Mucosa of rectum (tissue), 2 donors: ENCODE data around the gene ACE2.

Experiments used
- H3K27ac ChIP-seq, 2 donors: one replicate each; pipeline ENCODE4 v1.7.0; 2013; ENCODE audit warnings: inconsistent platforms in 2 of 2, low read depth in 2 of 2, low read length in 2 of 2
- H3K27me3 ChIP-seq, 2 donors: one replicate each; pipeline ENCODE4 v1.7.0; 2013; ENCODE audit warnings: low read length in 2 of 2; ENCODE audit not compliant: control insufficient read depth in 2 of 2, insufficient read depth in 2 of 2
- H3K36me3 ChIP-seq, 2 donors: one replicate each; pipeline ENCODE4 v1.7.0; 2013; ENCODE audit warnings: low read length in 2 of 2; ENCODE audit not compliant: control insufficient read depth in 2 of 2, insufficient read depth in 2 of 2
- H3K4me1 ChIP-seq, 2 donors: one replicate each; pipeline ENCODE4 v1.7.0; 2013; ENCODE audit warnings: low read length in 2 of 2, mild to moderate bottlenecking in 1 of 2; ENCODE audit not compliant: control insufficient read depth in 2 of 2, insufficient read depth in 2 of 2
- H3K4me3 ChIP-seq, 2 donors: one replicate each; pipeline ENCODE4 v1.7.0; 2013; ENCODE audit warnings: low read length in 2 of 2
- H3K9ac ChIP-seq, 2 donors: one replicate each; pipeline ENCODE4 v1.7.0; 2013; ENCODE audit warnings: low read length in 2 of 2, low read depth in 1 of 2, mild to moderate bottlenecking in 1 of 2
- H3K9me3 ChIP-seq, 2 donors: one replicate each; pipeline ENCODE4 v1.7.0; 2013; ENCODE audit warnings: low read length in 2 of 2; ENCODE audit not compliant: control insufficient read depth in 2 of 2
- donor health status: healthy.
- donor health status: Normal muscosa, but diverticular disease.

Gene ACE2

GRCh38 chrX:15515931-15516330 is 84.8 kb downstream of the ACE2 start:
- no peaks in the 10 kb centered on the region for H3K36me3 ChIP-seq
- no peak overlapping the region for H3K27ac ChIP-seq
- no peaks in the 10 kb centered on the region for H3K9me3 ChIP-seq
- no peak overlapping the region for H3K4me3 ChIP-seq
- peaks cover 7 to 9% of the 10 kb centered on the region in 2 donors for H3K27me3 ChIP-seq
- no peak overlapping the region for H3K9ac ChIP-seq
- no peaks in the 10 kb centered on the region for H3K4me1 ChIP-seq

- Histone ChIP-seq H3K27me3 (peaks cover 7 to 8% of the 10 kb centered on the region in 2 donors), H3K4me1 (no peaks in the 10 kb centered on the region), H3K36me3 (no peaks in the 10 kb centered on the region), H3K27ac (no peak overlapping the region), H3K4me3 (no peak overlapping the region), H3K9me3 (no peaks in the 10 kb centered on the region), H3K9ac (no peak overlapping the region)
Measured at GRCh38 chrX:15514279-15514678, 86.5 kb downstream of the ACE2 start.

GRCh38 chrX:15512401-15512965 is 88.3 kb downstream of the ACE2 start:
- peaks cover 3 to 6% of the 10 kb centered on the region in 2 donors for H3K27me3 ChIP-seq

GRCh38 chrX:15511563-15511962 is 89.2 kb downstream of the ACE2 start:
- no peaks in the 10 kb centered on the region for H3K36me3 ChIP-seq
- no peaks in the 10 kb centered on the region for H3K4me1 ChIP-seq
- peaks cover 0 to 2% of the 10 kb centered on the region in 2 donors for H3K27me3 ChIP-seq
- no peak overlapping the region for H3K4me3 ChIP-seq
- H3K9ac ChIP-seq, result no peak overlapping the region
- no peaks in the 10 kb centered on the region for H3K9me3 ChIP-seq
- no peak overlapping the region for H3K27ac ChIP-seq

More at GRCh38 chrX:15512401-15512965, 88.3 kb downstream of the ACE2 start:
- Histone ChIP-seq H3K4me1 (no peaks in the 10 kb centered on the region), H3K27ac (no peak overlapping the region), H3K4me3 (no peak overlapping the region), H3K36me3 (no peaks in the 10 kb centered on the region), H3K9me3 (no peaks in the 10 kb centered on the region), H3K9ac (no peak overlapping the region)
